K562 (cell line): Measurements from ENCODE around the gene MMP26. TPM values are rescaled to one million over a fixed set of nuclear protein-coding genes. Genes with fewer than 3 reads are reported as not detected.

Experiments used
- ATAC-seq: fragments of 200-7000 bp; cut with Tn5 transposase; 3 replicates; pipeline ENCODE4 v1.9.1; 2020; ENCODE audit warnings: moderate library complexity
- BruUV-seq: library from RNA; stranded (reverse); fragments of 400-500 nt; replicated peaks from 2 replicates; lab custom pipeline; 2021; lab: Mats Ljungman, UMichigan
- CTCF ChIA-PET: fragments of 300-600 bp; formaldehyde crosslinking; extraction: SDS; loops from one replicate; lab custom pipeline; 2021; ENCODE audit warnings: low intra/inter-chr PET ratio; lab: Yijun Ruan, JAX
- POLR2A ChIA-PET: fragments of 300-600, 350-650 bp; sonication (Branson Sonifier 250); formaldehyde crosslinking; extraction: SDS; loops from one replicate; lab custom pipeline; 2021; ENCODE audit warnings: antibody characterized with exemption, inconsistent platforms; lab: Yijun Ruan, JAX
- DNase-seq, 4 experiments: peaks; one replicate each; pipeline versions ENCODE4 v3.0.0 to v3.0.0-alpha.2; 2011 to 2018; ENCODE audit warnings: low spot score in 3 of 4, mixed read lengths in 3 of 4; ENCODE audit errors: extremely low read depth in 1 of 4
- FAIRE-seq: peaks from 2 replicates; lab custom pipeline; 2011; peaks lifted over from hg19 to GRCh38; lab: Jason Lieb, UNC
- H2AFZ ChIP-seq: 2 replicates; pipeline ENCODE4 v1.6.0; 2011; ENCODE audit warnings: low read depth, low read length, control low read depth, inconsistent platforms
- H3K27ac ChIP-seq: fragments of 200-600 bp; 3 replicates; pipeline ENCODE4 v1.8.0; 2011; ENCODE audit warnings: low read depth, mild to moderate bottlenecking, control low read depth, inconsistent platforms, low read length, moderate library complexity, mixed read lengths; ENCODE audit errors: extremely low read depth
- H3K27me3 ChIP-seq, 2 experiments: fragments of 300-600 bp in 1 of 2; 2 replicates in 1 of 2; 3 replicates in 1 of 2; pipeline versions ENCODE4 v1.6.0 to v1.8.0; 2011; ENCODE audit warnings: inconsistent platforms in 2 of 2, low read length in 2 of 2, mild to moderate bottlenecking in 1 of 2, mixed read lengths in 1 of 2, moderate library complexity in 1 of 2; ENCODE audit not compliant: control insufficient read depth in 2 of 2, insufficient read depth in 2 of 2
- H3K36me3 ChIP-seq: fragments of 300-600 bp; 3 replicates; pipeline ENCODE4 v1.8.0; 2011; ENCODE audit warnings: mild to moderate bottlenecking, low read length, inconsistent platforms; ENCODE audit not compliant: control insufficient read depth, insufficient read depth
- H3K4me1 ChIP-seq, 2 experiments: fragments of 200-600 bp in 1 of 2; replicated peaks in 1 of 2; 2 replicates in 1 of 2; 3 replicates in 1 of 2; pipeline versions ENCODE4 v1.5.1 to v1.8.0; 2011; ENCODE audit warnings: inconsistent platforms in 2 of 2, low read length in 2 of 2, mild to moderate bottlenecking in 1 of 2, mixed read lengths in 1 of 2, moderate library complexity in 1 of 2; ENCODE audit not compliant: control insufficient read depth in 2 of 2, insufficient read depth in 2 of 2
- H3K4me2 ChIP-seq: 2 replicates; pipeline ENCODE4 v1.6.1; 2011; ENCODE audit warnings: low read length, control low read depth, inconsistent platforms, mixed read lengths; ENCODE audit not compliant: insufficient read depth
- H3K4me3 ChIP-seq: fragments of 200-600 bp; sonication (generic), shearing (Covaris generic); 2 replicates; pipeline ENCODE4 v1.5.1; 2016; ENCODE audit warnings: control low read depth, inconsistent platforms
- H3K79me2 ChIP-seq: fragments of 200-600 bp; 3 replicates; pipeline ENCODE4 v1.8.0; 2011; ENCODE audit warnings: low read length, inconsistent platforms; ENCODE audit not compliant: control insufficient read depth, insufficient read depth
- H3K9ac ChIP-seq, 2 experiments: 2 replicates each; pipeline versions ENCODE4 v1.6.0 to v1.6.1; 2011; ENCODE audit warnings: low read depth in 2 of 2, low read length in 2 of 2, control low read depth in 1 of 2, inconsistent platforms in 1 of 2, mild to moderate bottlenecking in 1 of 2, mixed read lengths in 1 of 2; ENCODE audit not compliant: insufficient read depth in 1 of 2
- H3K9me1 ChIP-seq: one replicate; pipeline ENCODE4 v1.6.0; 2011; ENCODE audit warnings: inconsistent platforms, mild to moderate bottlenecking, low read length, moderate library complexity; ENCODE audit not compliant: control insufficient read depth, insufficient read depth
- H3K9me3 ChIP-seq: replicated peaks from 2 replicates; pipeline ENCODE4 v1.5.1; 2011; ENCODE audit warnings: low read depth, low read length, inconsistent platforms; ENCODE audit not compliant: control insufficient read depth, insufficient read depth
- H4K20me1 ChIP-seq: replicated peaks from 2 replicates; pipeline ENCODE4 v1.6.1; 2011; ENCODE audit warnings: low read length, inconsistent platforms, mixed read lengths; ENCODE audit not compliant: control insufficient read depth, insufficient read depth
- CCAR2 ChIP-seq: fragments of 200-400 bp; formaldehyde crosslinking; IDR thresholded peaks from 2 replicates; pipeline ENCODE4 v1.6.1; 2017; ENCODE audit warnings: mild to moderate bottlenecking, low read depth, low read length
- E2F6 ChIP-seq, 2 experiments: IDR thresholded peaks; 2 replicates each; pipeline ENCODE4 v1.6.1; 2011; ENCODE audit warnings: borderline replicate concordance in 1 of 2, control low read depth in 1 of 2, low read depth in 1 of 2, low read length in 1 of 2, mild to moderate bottlenecking in 1 of 2, mixed read lengths in 1 of 2, moderate library complexity in 1 of 2; ENCODE audit not compliant: insufficient read depth in 1 of 2, insufficient read length in 1 of 2, poor library complexity in 1 of 2, severe bottlenecking in 1 of 2; ENCODE audit errors: extremely low read depth in 1 of 2
- FOXJ3 ChIP-seq: sonication (generic); formaldehyde crosslinking; IDR thresholded peaks from 2 replicates; pipeline ENCODE4 v1.4.0; 2020; ENCODE audit warnings: mild to moderate bottlenecking, missing genetic modification reagents
- GTF2E2 ChIP-seq: fragments of 200-800 bp; sonication (Bioruptor generic); IDR thresholded peaks from 2 replicates; pipeline ENCODE4 v1.6.1; 2016; ENCODE audit warnings: missing genetic modification characterization, missing compliant biosample characterization
- HLTF ChIP-seq: fragments of 450-650 bp; IDR thresholded peaks from 2 replicates; pipeline ENCODE4 v1.6.1; 2016
- HNRNPLL ChIP-seq: fragments of 200-400 bp; formaldehyde crosslinking; IDR thresholded peaks from 2 replicates; pipeline ENCODE4 v1.6.1; 2017; ENCODE audit warnings: low read length, low read depth, mild to moderate bottlenecking; ENCODE audit not compliant: poor library complexity, severe bottlenecking
- KDM5B ChIP-seq: fragments of 200-600 bp; sonication (generic); IDR thresholded peaks from 2 replicates; pipeline ENCODE4 v1.6.1; 2012; ENCODE audit warnings: low read depth, mild to moderate bottlenecking, moderate library complexity, low read length, control low read depth, inconsistent platforms; ENCODE audit not compliant: insufficient replicate concordance
- NFIX ChIP-seq: fragments of 250-450 bp; sonication (Bioruptor Pico); IDR thresholded peaks from 2 replicates; pipeline ENCODE4 v1.4.0; 2020; ENCODE audit warnings: low read depth, mild to moderate bottlenecking, moderate library complexity
- POLR2A ChIP-seq: fragments of 450-650 bp; conservative IDR thresholded peaks from 2 replicates; pipeline ENCODE4 v1.6.1; 2016
- SP2 ChIP-seq: IDR thresholded peaks from 2 replicates; pipeline ENCODE4 v1.6.1; 2011; ENCODE audit warnings: mild to moderate bottlenecking, low read depth, low read length, moderate library complexity; ENCODE audit not compliant: poor library complexity, severe bottlenecking; ENCODE audit errors: extremely low read depth
- SRSF3 ChIP-seq: fragments of 200-400 bp; formaldehyde crosslinking; IDR thresholded peaks from 2 replicates; pipeline ENCODE4 v1.6.1; 2016; ENCODE audit warnings: mild to moderate bottlenecking, low read length, moderate library complexity; ENCODE audit not compliant: insufficient read depth
- ZBTB1 ChIP-seq: sonication (generic); formaldehyde crosslinking; IDR thresholded peaks from 2 replicates; pipeline ENCODE4 v1.8.1; 2023; ENCODE audit warnings: missing genetic modification reagents, low read depth, mild to moderate bottlenecking, borderline replicate concordance
- WGBS: fragments of 100-300 bp; shearing (Covaris generic); methylation state at CpG from one replicate; pipeline ENCODE4 v1.1.6; 2016; ENCODE audit warnings: low coverage, mixed read lengths; ENCODE audit not compliant: insufficient coverage; ENCODE audit errors: missing lambda C conversion rate; 5-methylcytosine and 5-hydroxymethylcytosine counted together
- in situ Hi-C: fragments of 300-500 bp; cut with MboI; formaldehyde crosslinking; loops from 4 replicates; pipeline ENCODE4 v1.15.0; 2018; ENCODE audit warnings: inconsistent platforms, mixed read lengths
- intact Hi-C: fragments of 100-400 bp; cut with micrococcal nuclease; formaldehyde crosslinking; loops from 2 replicates; pipeline ENCODE4 v1.14.2; 2022
- polyA plus RNA-seq, 8 experiments: library from polyadenylated mRNA; depleted of rRNA in 4 of 8; stranded (reverse) in 5 of 8; unstranded in 3 of 8; fragments of >200 nt; fragmentation: Nextera tagmentation in 2 of 8; fragmentation: Illumina TruSeq in 1 of 8; extraction: Ambion mirVana in 2 of 8; extraction: Trizol in 1 of 8; gene quantifications; 2 replicates each; pipeline versions ENCODE4 v1.2.1 to v1.2.3, GENCODE V29; 2011 to 2014; ENCODE audit warnings: inconsistent platforms in 1 of 8, missing spikeins in 1 of 8
- total RNA-seq, 7 experiments: library from RNA; depleted of rRNA in 6 of 7; stranded (reverse); fragments of >200 nt in 6 of 7; fragmentation: Illumina TruSeq in 2 of 7; extraction: Trizol in 2 of 7; gene quantifications; 2 replicates each; pipeline versions ENCODE4 v1.2.1 to v1.2.3, GENCODE V29; 2011 to 2021; ENCODE audit warnings: low replicate concordance in 1 of 7
- TF ChIP-seq, protein P1 (sequence below): sonication (generic); formaldehyde crosslinking; IDR thresholded peaks from 2 replicates; pipeline ENCODE4 v1.8.0; 2022; ENCODE audit warnings: mild to moderate bottlenecking, missing genetic modification reagents
- TF ChIP-seq, protein P2 (sequence below): fragments of 250-450 bp; sonication (Bioruptor Pico); IDR thresholded peaks from 2 replicates; pipeline ENCODE4 v1.5.0; 2022; ENCODE audit warnings: mild to moderate bottlenecking

Gene MMP26
- total and polyA plus RNA-seq, 9 of the 15 experiments (the other 6 are each of a cell fraction or from before 2014, with no cell fraction given), result not detected

DNA sequence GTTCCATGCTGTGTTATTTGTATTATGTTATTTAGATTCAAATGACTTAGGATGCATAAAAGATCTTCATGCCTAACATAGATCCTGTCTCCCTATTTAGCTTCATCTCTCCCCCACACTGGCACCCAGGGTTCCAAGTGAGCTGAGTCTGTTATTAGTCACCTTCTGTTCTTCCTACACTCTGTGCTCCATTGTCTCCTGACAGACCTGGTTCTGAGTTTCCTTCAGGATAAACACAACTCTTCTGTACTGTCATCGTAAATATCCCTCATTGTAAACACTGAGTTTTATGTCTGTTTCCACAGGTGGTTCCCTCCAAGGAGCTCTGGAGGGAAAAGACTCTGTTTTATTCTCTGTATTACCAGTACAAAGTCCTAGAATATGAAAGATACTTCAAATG is 8.7 kb downstream of the MMP26 start:
- POLR2A ChIA-PET, result interaction anchor here (0.7 to 1.0 kb wide), 2 partner anchors 9 to 31 kb away, joined by 3 read pairs; partner anchors contain the start of gene MMP26
- Histone ChIP-seq H3K36me3 (no peaks in the 10 kb centered on the region), H3K4me3 (no peak overlapping the region), H3K9me3 (no peaks in the 10 kb centered on the region), H3K27ac (no peak overlapping the region), H3K4me1 (no peaks in the 10 kb centered on the region), H3K9ac (no peak overlapping the region), H2AFZ (no peak overlapping the region), H3K79me2 (no peaks in the 10 kb centered on the region), H3K4me2 (no peak overlapping the region), H4K20me1 (no peaks in the 10 kb centered on the region), H3K27me3 (peaks cover 0 to 8% of the 10 kb centered on the region in 2 experiments; a peak in 3 of 5 replicates), H3K9me1 (no peaks in the 10 kb centered on the region)
- no peak for DNase-seq
- intact Hi-C loops, result no loop called here
- in situ Hi-C loops, result no loop called here
- FAIRE-seq, result no peak
- CTCF ChIA-PET, result no interaction called here
- 0% methylated on average over 1 of the region's 1 CpG for WGBS
- BruUV-seq, result no TSS peak
- TF ChIP-seq GTF2E2 (no peak), SRSF3 (no peak), SP2 (no peak), NFIX (CRISPR knock-in tag) (no peak), HLTF (no peak), ZBTB1 (no peak), CCAR2 (no peak), POLR2A (no peak), KDM5B (no peak), E2F6 (IDR thresholded peaks at IDR 0.05; ENCODE audit: borderline replicate concordance in 1 of 2, extremely low read depth in 1 of 2, insufficient read depth in 1 of 2, insufficient read length in 1 of 2, low read depth in 1 of 2, low read length in 1 of 2, poor library complexity in 1 of 2, severe bottlenecking in 1 of 2) (no peak), FOXJ3 (no peak), HNRNPLL (no peak)
- TF ChIP-seq, protein P1, sequence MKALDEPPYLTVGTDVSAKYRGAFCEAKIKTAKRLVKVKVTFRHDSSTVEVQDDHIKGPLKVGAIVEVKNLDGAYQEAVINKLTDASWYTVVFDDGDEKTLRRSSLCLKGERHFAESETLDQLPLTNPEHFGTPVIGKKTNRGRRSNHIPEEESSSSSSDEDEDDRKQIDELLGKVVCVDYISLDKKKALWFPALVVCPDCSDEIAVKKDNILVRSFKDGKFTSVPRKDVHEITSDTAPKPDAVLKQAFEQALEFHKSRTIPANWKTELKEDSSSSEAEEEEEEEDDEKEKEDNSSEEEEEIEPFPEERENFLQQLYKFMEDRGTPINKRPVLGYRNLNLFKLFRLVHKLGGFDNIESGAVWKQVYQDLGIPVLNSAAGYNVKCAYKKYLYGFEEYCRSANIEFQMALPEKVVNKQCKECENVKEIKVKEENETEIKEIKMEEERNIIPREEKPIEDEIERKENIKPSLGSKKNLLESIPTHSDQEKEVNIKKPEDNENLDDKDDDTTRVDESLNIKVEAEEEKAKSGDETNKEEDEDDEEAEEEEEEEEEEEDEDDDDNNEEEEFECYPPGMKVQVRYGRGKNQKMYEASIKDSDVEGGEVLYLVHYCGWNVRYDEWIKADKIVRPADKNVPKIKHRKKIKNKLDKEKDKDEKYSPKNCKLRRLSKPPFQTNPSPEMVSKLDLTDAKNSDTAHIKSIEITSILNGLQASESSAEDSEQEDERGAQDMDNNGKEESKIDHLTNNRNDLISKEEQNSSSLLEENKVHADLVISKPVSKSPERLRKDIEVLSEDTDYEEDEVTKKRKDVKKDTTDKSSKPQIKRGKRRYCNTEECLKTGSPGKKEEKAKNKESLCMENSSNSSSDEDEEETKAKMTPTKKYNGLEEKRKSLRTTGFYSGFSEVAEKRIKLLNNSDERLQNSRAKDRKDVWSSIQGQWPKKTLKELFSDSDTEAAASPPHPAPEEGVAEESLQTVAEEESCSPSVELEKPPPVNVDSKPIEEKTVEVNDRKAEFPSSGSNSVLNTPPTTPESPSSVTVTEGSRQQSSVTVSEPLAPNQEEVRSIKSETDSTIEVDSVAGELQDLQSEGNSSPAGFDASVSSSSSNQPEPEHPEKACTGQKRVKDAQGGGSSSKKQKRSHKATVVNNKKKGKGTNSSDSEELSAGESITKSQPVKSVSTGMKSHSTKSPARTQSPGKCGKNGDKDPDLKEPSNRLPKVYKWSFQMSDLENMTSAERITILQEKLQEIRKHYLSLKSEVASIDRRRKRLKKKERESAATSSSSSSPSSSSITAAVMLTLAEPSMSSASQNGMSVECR, result no peak
- TF ChIP-seq, protein P2, sequence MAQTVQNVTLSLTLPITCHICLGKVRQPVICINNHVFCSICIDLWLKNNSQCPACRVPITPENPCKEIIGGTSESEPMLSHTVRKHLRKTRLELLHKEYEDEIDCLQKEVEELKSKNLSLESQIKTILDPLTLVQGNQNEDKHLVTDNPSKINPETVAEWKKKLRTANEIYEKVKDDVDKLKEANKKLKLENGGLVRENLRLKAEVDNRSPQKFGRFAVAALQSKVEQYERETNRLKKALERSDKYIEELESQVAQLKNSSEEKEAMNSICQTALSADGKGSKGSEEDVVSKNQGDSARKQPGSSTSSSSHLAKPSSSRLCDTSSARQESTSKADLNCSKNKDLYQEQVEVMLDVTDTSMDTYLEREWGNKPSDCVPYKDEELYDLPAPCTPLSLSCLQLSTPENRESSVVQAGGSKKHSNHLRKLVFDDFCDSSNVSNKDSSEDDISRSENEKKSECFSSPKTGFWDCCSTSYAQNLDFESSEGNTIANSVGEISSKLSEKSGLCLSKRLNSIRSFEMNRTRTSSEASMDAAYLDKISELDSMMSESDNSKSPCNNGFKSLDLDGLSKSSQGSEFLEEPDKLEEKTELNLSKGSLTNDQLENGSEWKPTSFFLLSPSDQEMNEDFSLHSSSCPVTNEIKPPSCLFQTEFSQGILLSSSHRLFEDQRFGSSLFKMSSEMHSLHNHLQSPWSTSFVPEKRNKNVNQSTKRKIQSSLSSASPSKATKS (CRISPR knock-in tag), result no peak
- ATAC-seq, result no peak
